Ovary (tissue), 10 donors: Measurements from ENCODE around the gene PCDHGC5. TPM values are rescaled to one million over a fixed set of nuclear protein-coding genes. Genes with fewer than 3 reads are reported as not detected.

Source experiments
- DNase-seq, 5 donors: peaks; one replicate each; pipeline ENCODE4 v3.0.0-alpha.2; 2019 to 2020
- H3K27ac ChIP-seq, 2 donors: fragments of 200-600 bp; one replicate each; pipeline versions ENCODE4 v1.5.1 to v1.8.0; 2019 to 2022
- H3K27me3 ChIP-seq: fragments of 200-600 bp; one replicate; pipeline ENCODE4 v1.8.0; 2022
- H3K36me3 ChIP-seq: fragments of 200-600 bp; sonication (generic); one replicate; pipeline ENCODE4 v1.5.1; 2019
- H3K4me1 ChIP-seq: one replicate; pipeline ENCODE4 v1.8.1; 2013; ENCODE audit warnings: mild to moderate bottlenecking, moderate library complexity; ENCODE audit not compliant: insufficient read depth
- H3K4me3 ChIP-seq: fragments of 200-600 bp; sonication (generic); one replicate; pipeline ENCODE4 v1.5.1; 2017
- H3K9me3 ChIP-seq, 2 donors: fragments of 200-600 bp in 1 of 2; sonication (generic) in 1 of 2; one replicate each; pipeline versions ENCODE4 v1.5.1 to v1.8.1; 2013 to 2019; ENCODE audit warnings: mild to moderate bottlenecking in 1 of 2, moderate library complexity in 1 of 2
- CTCF ChIP-seq, 3 donors: fragments of 450-650 bp in 2 of 3; fragments of 200-600 bp in 1 of 3; IDR thresholded peaks; one replicate each; pipeline versions ENCODE4 v1.5.1 to v1.8.0; 2016 to 2022; ENCODE audit warnings: antibody characterized with exemption in 3 of 3, mild to moderate bottlenecking in 1 of 3
- EP300 ChIP-seq: sonication (generic); formaldehyde crosslinking; IDR thresholded peaks from one replicate; pipeline ENCODE4 v1.6.1; 2017; ENCODE audit warnings: antibody characterized with exemption
- POLR2A ChIP-seq: fragments of 450-650 bp; IDR thresholded peaks from one replicate; pipeline ENCODE4 v1.6.1; 2017; ENCODE audit warnings: antibody characterized with exemption, mild to moderate bottlenecking, moderate library complexity
- WGBS, 3 donors: extraction: QIAGEN DNeasy Blood & Tissue Kit in 1 of 3; methylation state at CpG; one replicate each; pipeline versions ENCODE4 v1.1.5 to v1.1.7; 2013 to 2017; 5-methylcytosine and 5-hydroxymethylcytosine counted together
- intact Hi-C, 4 donors: fragments of 100-400 bp; cut with DNase I; formaldehyde crosslinking; loops; one replicate each; pipeline versions ENCODE4 v1.11.0 to v1.15.1; 2022 to 2023
- long read RNA-seq, 3 donors: library from polyadenylated mRNA in 2 of 3; unstranded in 2 of 3; transcript quantifications; one replicate each; pipeline ENCODE4 v2.0.0 and lab custom pipeline, GENCODE V29; 2021 to 2026
- polyA plus RNA-seq, 2 donors: library from polyadenylated mRNA; stranded (reverse); fragments of 200-250 nt in 1 of 2; fragments of 350-450 nt in 1 of 2; fragmentation: Illumina TruSeq in 1 of 2; extraction: RNeasy Lipid Tissue Mini Kit (QIAGEN cat#74804) in 1 of 2; gene quantifications; one replicate each; pipeline ENCODE4 v1.2.3, GENCODE V29; 2013 to 2014
- total RNA-seq, 7 donors: library from RNA; depleted of rRNA in 2 of 7; stranded (reverse); fragments of >200 nt in 2 of 7; fragmentation: NEBNext Ultra II Directional in 3 of 7; extraction: Animal tissue kit (Norgen Biotek cat#: 25700) in 3 of 7; gene quantifications; one replicate each; pipeline versions ENCODE4 v1.1.0 to v1.2.4, GENCODE V29; 2016 to 2023
- donor health status: DM: no; HTN: no; CAD: no; lungs with moderate emphysema.
- donor health status: DM: no; HTN: no; CAD: no.
- donor health status: Bipolar disorder and iron deficiency.
- donor health status: DM: yes; HTN: yes; CAD: no.
- donor health status: DM: no; HTN: no; CAD: no.
- donor health status: DM: yes; HTN: yes; CAD: no.

The PCDHGC5 gene
- total RNA-seq (1 to 10 TPM; 1.4 to 3.5 (median 2.0) TPM), polyA plus RNA-seq (under 1 TPM; 0.19 to 0.48 TPM)
- long read RNA-seq, donor 1 = 0 reads
- long read RNA-seq, donor 2 = 0 reads
- long read RNA-seq, donor 3, partial matches to known transcripts = 0 of 46 reads
- long read RNA-seq, donor 3, other reads (novel, unspliced or antisense) = 46 of 46 reads

- Histone ChIP-seq H3K4me1 (peaks cover 3% of the 10 kb centered on the region), H3K27ac (no peak within 1 kb of the TSS), H3K36me3 (no peaks in the 10 kb centered on the region), H3K4me3 (no peak within 1 kb of the TSS), H3K27me3 (no peaks in the 10 kb centered on the region), H3K9me3 (no peaks in the 10 kb centered on the region)
- TF ChIP-seq CTCF (IDR thresholded peaks at IDR 0.05) (no peak), EP300 (no peak), POLR2A (no peak)
- no peak for DNase-seq
- 56 to 77% (median 72%) methylated on average over 14 of the region's 14 CpGs for WGBS, 3 donors
- intact Hi-C loops = no loop called here
Observed at GRCh38 chr5:141488591-141489561, at the start of gene PCDHGC5. Gene PCDHGC5, plus strand, starts transcription at chr5:141489081. Its CDS starts 160 bp downstream, at chr5:141489241.

GRCh38 chr5:141439411-141440141 lies 49.3 kb upstream of the PCDHGC5 start:
- 64 to 71% (median 69%) methylated on average over 10 of the region's 10 CpGs for WGBS, 3 donors
- Histone ChIP-seq H3K4me1 (no peaks in the 10 kb centered on the region), H3K27me3 (no peaks in the 10 kb centered on the region), H3K9me3 (peaks cover 0 to 19% of the 10 kb centered on the region in 2 donors), H3K27ac (no peak overlapping the region), H3K4me3 (no peak overlapping the region), H3K36me3 (no peaks in the 10 kb centered on the region)
- intact Hi-C loops = no loop called here
- DNase-seq = no peak
- TF ChIP-seq POLR2A = no peak
- TF ChIP-seq CTCF (IDR thresholded peaks at IDR 0.05) = no peak
- no peak for TF ChIP-seq EP300

GRCh38 chr5:141440341-141440740 lies 48.5 kb upstream of the PCDHGC5 start:
- Histone ChIP-seq H3K4me1 (no peaks in the 10 kb centered on the region), H3K27ac (no peak overlapping the region), H3K36me3 (no peaks in the 10 kb centered on the region), H3K4me3 (no peak overlapping the region), H3K27me3 (no peaks in the 10 kb centered on the region), H3K9me3 (peaks cover 0 to 19% of the 10 kb centered on the region in 2 donors)
- intact Hi-C loops = no loop called here
- WGBS, 3 donors = 95 to 96% (median 95%) methylated on average over 9 of the region's 9 CpGs
- TF ChIP-seq CTCF (IDR thresholded peaks at IDR 0.05) (no peak), EP300 (no peak), POLR2A (no peak)
- DNase-seq = no peak

- Histone ChIP-seq H3K4me3 (no peak overlapping the region), H3K27me3 (no peaks in the 10 kb centered on the region), H3K4me1 (no peaks in the 10 kb centered on the region), H3K9me3 (peaks cover 0 to 19% of the 10 kb centered on the region in 2 donors), H3K36me3 (no peaks in the 10 kb centered on the region), H3K27ac (no peak overlapping the region)
- WGBS, 3 donors = 45 to 58% (median 46%) methylated on average over 41 to 50 of the region's 50 CpGs
- DNase-seq = no peak
- intact Hi-C loops = no loop called here
- no peak for TF ChIP-seq EP300
- no peak for TF ChIP-seq POLR2A
Observed at GRCh38 chr5:141441571-141442170, 47.2 kb upstream of the PCDHGC5 start.
